Mucosa of descending colon (tissue), 3 donors: ENCODE data around the gene ADGRF5. TPM values are rescaled to one million over a fixed set of nuclear protein-coding genes. Genes with fewer than 3 reads are reported as not detected.

Experiments used
- ATAC-seq: fragments of 200-7000 bp; cut with Tn5 transposase; one replicate; pipeline ENCODE4 v1.9.1; 2020; ENCODE audit warnings: mild to moderate bottlenecking, moderate library complexity
- DNase-seq, 3 donors: peaks; one replicate each; pipeline ENCODE4 v3.0.0-alpha.2; 2020
- H3K36me3 ChIP-seq: fragments of 200-600 bp; one replicate; pipeline ENCODE4 v1.8.0; 2021; ENCODE audit warnings: low read depth, mild to moderate bottlenecking
- H3K4me1 ChIP-seq: fragments of 200-600 bp; one replicate; pipeline ENCODE4 v1.8.0; 2021; ENCODE audit warnings: low read depth, mild to moderate bottlenecking
- H3K4me3 ChIP-seq: fragments of 200-600 bp; one replicate; pipeline ENCODE4 v1.8.0; 2021; ENCODE audit warnings: mild to moderate bottlenecking
- H3K9me3 ChIP-seq: fragments of 200-600 bp; one replicate; pipeline ENCODE4 v1.8.0; 2021; ENCODE audit warnings: mild to moderate bottlenecking
- CTCF ChIP-seq: fragments of 200-600 bp; IDR thresholded peaks from one replicate; pipeline ENCODE4 v1.8.0; 2022; ENCODE audit warnings: antibody characterized with exemption, mild to moderate bottlenecking
- intact Hi-C, 2 donors: fragments of 100-400 bp; cut with DNase I in 1 of 2; cut with micrococcal nuclease in 1 of 2; formaldehyde crosslinking; loops; one replicate each; pipeline versions ENCODE4 v1.11.0 to v1.11.1; 2022; cut with DNase I, micrococcal nuclease
- total RNA-seq, 3 donors: library from RNA; stranded (reverse); fragmentation: NEBNext Ultra II Directional in 2 of 3; extraction: Animal tissue kit (Norgen Biotek cat#: 25700) in 2 of 3; gene quantifications; one replicate each; pipeline versions ENCODE4 v1.2.1 to v1.2.4, GENCODE V29; 2021 to 2023
- donor health status: DM: no; HTN: no; CAD: no; lungs with moderate emphysema.
- donor health status: DM: no; HTN: no; CAD: no.
- donor health status: DM: no; HTN: yes; CAD: no.

Gene ADGRF5
- total RNA-seq, 3 donors from 2014 or later, result 1.9 to 9.7 (median 3.9) TPM

DNA sequence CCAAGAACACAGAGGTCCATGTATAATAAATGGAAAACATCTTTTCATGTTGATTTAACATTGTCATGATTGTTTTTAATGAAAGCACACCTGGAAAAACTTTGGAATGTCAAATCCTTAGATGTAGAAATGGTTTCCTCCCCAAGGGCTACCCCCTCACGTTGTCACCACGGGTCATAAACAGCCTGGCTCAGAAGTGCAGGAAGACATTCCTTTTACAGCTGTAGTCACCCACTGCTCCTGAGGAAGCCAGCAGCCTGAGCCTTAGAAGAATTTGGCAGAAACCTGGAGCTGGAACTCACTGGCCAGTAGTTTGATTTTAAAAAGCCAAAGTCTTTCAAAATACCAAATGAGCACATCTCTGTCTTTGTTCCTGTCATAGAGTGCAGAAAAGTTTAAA, 23.7 kb downstream of the ADGRF5 start:
- Histone ChIP-seq H3K36me3 (no peaks in the 10 kb centered on the region), H3K4me3 (no peak overlapping the region), H3K4me1 (no peaks in the 10 kb centered on the region), H3K9me3 (no peaks in the 10 kb centered on the region)
- no peak for ATAC-seq
- TF ChIP-seq CTCF, result no peak
- intact Hi-C loops, result no loop called here
- DNase-seq, result no peak

GRCh38 chr6:46896871-46897270, 24.9 kb downstream of the ADGRF5 start:
- no peak overlapping the region for H3K4me3 ChIP-seq
- TF ChIP-seq CTCF, result no peak
- no peaks in the 10 kb centered on the region for H3K36me3 ChIP-seq
- intact Hi-C loops, result no loop called here
- DNase-seq, result no peak
- no peak for ATAC-seq
- H3K4me1 ChIP-seq, result no peaks in the 10 kb centered on the region
- H3K9me3 ChIP-seq, result no peaks in the 10 kb centered on the region

DNA sequence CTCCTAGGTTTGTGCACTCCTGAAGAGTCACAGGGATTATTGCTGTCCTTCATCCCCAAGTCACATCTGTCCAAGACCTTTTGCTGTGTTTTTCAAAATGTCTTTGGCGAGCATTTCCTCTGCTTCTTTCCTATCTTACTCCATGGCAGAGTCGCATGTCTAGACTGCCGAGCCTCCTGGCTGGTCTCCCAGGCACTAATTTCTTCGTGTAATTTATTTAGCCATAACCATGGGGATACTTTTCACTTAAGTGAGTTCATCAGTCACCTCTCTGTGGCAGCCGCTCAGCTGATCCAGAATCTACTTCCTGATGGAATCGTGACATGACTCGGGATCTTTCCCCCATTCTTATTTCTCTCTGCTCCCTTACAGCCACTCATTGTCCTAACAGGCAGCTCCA, 25.8 kb downstream of the ADGRF5 start:
- no peaks in the 10 kb centered on the region for H3K36me3 ChIP-seq
- H3K4me3 ChIP-seq, result no peak overlapping the region
- no peaks in the 10 kb centered on the region for H3K9me3 ChIP-seq
- ATAC-seq (no peak), DNase-seq (no peak)
- no peak for TF ChIP-seq CTCF
- H3K4me1 ChIP-seq, result no peaks in the 10 kb centered on the region
- intact Hi-C loops, result no loop called here

- no peak for TF ChIP-seq CTCF
- intact Hi-C loops, result no loop called here
- H3K4me3 ChIP-seq, result no peak overlapping the region
- ATAC-seq (peak; percentile 97), DNase-seq (peak in 1 of 3 donors; percentile 37)
- H3K9me3 ChIP-seq, result no peaks in the 10 kb centered on the region
- no peaks in the 10 kb centered on the region for H3K4me1 ChIP-seq
- no peaks in the 10 kb centered on the region for H3K36me3 ChIP-seq
Observed at GRCh38 chr6:46894433-46894832, 27.3 kb downstream of the ADGRF5 start.

DNA sequence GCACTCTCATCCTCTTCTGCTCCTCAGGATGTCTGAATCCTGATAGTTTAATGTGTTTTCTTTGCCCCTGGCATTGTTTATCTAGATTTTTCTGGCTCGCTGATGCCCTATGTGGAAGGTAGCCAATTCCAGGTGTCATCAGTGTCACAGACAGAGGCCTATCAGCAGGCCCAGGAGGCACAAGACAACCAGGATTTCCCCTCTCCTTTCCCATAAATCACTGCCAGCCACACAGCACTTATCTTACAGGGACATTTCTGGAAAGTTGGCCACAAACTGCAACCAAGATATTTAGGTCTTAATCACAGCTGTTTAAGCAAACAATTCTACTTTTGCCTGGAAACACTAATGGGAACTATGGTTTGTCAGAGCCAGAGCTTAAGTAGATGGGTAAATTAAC, 28.1 kb downstream of the ADGRF5 start:
- no peak for TF ChIP-seq CTCF
- ATAC-seq (no peak), DNase-seq (no peak)
- intact Hi-C loops, result no loop called here
- H3K9me3 ChIP-seq, result no peaks in the 10 kb centered on the region
- no peak overlapping the region for H3K4me3 ChIP-seq
- H3K36me3 ChIP-seq, result no peaks in the 10 kb centered on the region
- H3K4me1 ChIP-seq, result no peaks in the 10 kb centered on the region

DNA sequence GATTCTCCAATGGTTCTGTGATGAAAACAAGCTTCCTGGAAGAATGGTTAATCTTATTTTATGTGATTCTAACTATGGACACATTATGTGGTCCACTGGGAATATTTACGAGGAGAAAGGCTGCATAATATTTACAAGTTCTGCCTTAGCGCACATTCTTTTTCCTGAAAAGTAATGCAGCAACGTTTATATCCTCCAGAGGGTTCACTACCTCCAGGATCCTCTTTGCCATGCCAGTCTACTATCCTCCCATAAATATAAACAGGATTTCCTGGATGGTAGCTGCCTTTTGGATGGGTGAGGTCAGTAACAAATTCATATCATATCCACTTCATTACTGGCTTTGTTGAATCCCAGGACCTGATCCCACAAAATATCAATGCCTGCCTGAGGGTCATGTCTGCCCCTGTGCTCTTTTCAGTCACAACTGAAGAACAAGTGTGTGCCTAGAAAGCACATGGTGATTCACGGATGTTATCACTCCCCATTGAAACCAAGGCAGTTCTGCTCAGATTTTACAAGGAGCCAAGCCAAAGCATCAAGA, 30.4 kb downstream of the ADGRF5 start:
- no peaks in the 10 kb centered on the region for H3K9me3 ChIP-seq
- no peak for ATAC-seq
- intact Hi-C loops, result no loop called here
- no peak for TF ChIP-seq CTCF
- no peak overlapping the region for H3K4me3 ChIP-seq
- H3K36me3 ChIP-seq, result no peaks in the 10 kb centered on the region
- no peaks in the 10 kb centered on the region for H3K4me1 ChIP-seq
- no peak for DNase-seq
